ENCODE measurements around the gene ACR.

The ACR gene

DNA sequence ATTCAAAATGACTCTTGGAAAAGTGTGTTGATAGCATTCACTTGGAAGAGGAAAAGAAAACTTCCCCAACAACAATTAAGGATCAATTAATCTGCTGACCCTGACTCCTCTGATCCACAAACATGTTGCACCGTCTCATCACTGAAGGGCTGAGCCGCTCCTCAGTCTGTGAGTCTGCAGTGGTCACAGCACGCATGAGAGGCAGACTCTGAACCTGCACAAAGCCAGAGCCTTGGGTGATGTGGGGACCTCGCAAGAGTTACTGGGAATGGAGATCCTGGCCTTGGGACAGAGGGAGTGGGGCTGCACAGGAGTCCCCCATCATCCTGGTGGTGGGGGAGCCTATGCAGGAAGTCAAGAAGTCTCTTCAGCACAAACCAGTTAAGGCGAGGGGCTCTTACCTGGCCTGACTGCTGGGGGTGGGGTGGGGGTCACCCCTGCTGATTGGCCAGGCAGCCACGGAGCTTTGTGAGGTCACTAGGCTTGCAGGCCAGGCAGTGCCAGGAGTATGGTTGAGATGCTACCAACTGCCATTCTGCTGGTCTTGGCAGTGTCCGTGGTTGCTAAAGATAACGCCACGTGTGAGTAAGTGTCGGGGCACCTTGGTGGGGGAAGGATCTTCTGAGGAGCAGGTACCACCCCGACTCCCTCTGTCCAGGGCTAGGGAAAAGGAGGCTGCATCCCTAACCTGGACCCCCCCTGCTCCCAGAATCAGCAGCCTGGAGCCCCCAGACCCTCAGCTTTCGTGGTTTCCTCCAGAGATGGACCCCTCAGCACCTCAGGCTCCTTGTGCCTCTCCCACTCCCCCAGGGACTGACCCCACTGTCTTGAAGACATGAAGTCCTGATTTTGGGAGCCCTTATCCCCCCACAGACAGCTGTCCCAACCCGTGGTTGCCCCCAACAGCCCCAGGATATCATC is at the start of gene ACR:
ACR (plus strand) TSS at position 477 of the 921 bp plus-strand sequence; CDS start at position 509, 32 bp downstream.
- in situ Hi-C loops (cut with HindIII; ENCODE audit: low sequenced_read_pairs): no loop called here

DNA sequence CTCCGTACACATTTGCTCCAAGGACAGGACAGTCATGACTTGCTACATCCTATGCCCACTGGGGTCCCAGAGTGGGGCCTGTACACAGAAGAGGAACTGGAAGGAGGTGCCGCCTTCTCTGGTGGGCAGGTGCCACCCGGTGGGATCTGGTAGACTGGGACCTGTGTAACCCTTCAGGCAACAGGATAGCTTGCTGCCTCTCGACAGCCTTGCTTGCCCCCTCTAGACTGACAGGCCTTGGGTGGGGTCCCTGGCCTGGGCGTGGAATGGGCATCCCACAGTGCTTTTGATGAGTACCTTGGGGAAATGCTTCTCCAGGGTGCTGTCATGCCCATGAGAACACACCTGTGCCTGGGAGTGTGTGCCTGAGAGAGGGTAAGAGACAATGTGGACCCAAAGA is 49.6 kb upstream of the ACR start:
- in situ Hi-C loops (cut with HindIII; ENCODE audit: low sequenced_read_pairs): no loop called here

DNA sequence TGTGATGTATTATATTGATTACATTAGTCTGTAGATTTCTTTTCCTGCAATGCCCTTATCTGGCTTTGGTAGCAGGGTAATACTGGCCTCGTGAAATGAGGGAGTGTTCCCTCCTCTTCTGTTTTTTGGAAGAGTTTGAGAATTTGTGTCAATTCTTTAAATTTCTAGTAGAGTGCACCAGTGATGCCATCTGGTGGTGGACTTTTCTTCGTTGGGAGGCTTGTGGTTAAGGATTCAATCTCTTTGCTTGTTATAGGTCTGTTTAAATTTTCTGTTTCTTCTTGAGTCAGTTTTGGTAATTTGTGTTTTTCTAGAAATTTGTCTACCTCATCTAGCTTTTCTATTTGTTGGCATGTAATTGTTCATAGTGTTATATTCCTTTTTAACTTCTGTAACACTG is 46.5 kb upstream of the ACR start:
- in situ Hi-C loops (cut with HindIII; ENCODE audit: low sequenced_read_pairs): no loop called here

DNA sequence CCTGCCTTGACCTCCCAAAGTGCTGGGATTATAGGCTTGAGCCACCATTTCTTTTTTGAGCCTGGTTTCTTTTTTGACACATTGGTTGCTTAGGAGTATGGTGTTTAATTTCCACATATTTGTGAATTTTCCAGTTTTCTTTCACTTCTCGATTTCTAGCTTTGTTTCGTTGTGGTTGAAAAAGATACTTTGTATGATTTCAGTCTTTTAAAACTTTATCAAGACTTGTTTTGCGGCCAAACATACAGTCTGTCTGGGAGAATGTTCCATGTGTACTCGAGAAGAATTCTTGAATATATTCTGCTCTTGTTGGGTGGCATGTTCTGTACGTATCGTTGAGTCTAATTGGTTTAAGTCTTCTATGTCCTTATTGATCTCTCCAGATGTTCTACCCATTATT is 44.5 kb upstream of the ACR start:
- in situ Hi-C loops (cut with HindIII; ENCODE audit: low sequenced_read_pairs): no loop called here

DNA sequence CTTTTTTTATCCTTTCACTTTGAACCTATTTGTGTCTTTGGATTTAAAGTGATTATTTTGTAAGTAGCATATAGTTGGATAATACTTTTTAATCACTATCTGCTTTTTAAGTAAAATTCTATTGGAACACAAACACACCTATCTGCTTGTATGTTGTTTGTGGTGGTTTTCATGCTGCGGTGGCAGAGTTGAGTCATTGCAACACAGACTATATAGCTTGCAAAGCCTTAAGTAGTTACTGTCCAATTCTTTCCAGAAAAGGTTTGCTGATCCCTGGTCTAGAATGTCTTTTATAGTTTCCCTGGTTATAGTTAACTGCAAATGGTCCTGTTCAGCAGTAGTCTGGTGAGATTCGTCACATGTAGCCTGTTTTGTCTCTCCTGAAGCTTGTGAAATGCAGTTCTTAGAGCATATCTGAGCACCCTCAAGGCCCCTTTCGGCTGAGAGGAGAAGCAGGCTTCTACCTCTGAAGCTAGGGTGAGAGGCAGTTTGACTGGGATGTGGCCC is 43.9 kb upstream of the ACR start:
- in situ Hi-C loops (cut with HindIII; ENCODE audit: low sequenced_read_pairs): no loop called here

DNA sequence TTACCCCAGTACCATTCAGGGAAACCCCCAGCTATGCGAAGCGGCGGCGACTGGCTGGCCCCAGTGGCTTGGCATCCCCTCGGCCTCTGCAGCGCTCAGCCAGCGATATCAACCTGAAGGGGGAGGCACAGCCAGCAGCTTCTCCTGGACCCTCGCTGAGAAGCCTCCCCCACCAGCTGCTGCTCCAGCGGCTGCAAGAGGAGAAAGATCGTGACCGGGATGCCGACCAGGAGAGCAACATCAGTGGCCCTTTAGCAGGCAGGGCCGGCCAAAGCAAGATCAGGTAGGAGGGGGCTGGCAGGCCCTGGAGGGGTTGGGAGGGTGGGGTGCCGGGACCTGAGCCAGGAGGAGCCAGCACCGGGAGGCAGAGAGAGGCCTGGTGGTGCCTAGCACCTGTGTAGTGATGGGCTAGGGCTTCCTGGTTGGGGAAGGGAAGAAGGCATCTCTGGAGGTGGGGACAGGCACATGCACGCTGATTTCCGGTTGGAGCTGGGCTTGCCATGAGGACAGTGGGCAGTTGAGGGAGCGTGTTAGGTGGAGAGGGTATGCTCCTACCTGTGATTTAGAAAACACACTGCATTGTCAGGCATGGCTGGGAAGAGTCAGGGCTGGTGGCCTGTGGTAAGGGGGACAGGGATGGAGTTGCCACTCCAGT is 43.1 kb upstream of the ACR start:
- in situ Hi-C loops (cut with HindIII; ENCODE audit: low sequenced_read_pairs): no loop called here

DNA sequence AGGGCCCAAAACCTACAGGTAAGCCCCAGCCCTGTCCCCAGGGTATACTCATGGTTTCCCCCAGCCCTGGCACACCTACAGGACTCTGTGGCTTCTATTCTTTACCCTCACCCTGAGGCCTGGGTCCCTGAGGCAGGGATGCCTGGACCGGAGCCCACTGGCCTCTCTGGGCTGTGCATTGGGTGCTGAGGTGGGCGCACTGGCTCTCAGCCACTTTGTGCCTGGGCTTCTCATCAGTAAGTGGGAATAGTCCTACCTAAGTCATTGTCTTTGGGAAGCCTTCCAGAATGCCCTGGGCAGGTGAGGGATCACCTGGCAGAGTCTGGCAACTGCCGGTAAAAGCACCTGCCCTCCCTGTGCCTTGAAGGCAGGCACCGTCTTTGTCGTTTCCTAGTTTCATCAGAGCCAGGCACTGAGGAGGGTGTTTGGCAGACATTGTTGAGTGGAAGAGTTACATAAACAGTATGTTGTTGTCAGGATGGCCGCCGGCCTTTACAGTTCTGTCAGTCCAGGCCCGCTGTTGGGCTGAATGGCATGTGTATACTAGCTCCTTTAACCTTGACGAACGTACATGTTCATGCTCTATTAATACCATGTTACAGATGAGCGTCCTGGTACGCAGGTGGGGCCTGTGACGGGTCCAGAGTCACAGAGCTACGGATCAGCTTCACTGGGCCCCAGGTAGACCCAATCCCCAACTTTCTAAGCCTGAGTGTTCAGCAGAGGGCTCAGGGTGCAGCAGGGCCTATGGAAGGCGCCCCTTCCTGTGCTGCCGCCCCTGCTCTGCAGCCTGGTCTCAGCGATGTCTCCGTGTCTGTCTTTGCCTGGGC is 42.4 kb upstream of the ACR start:
- in situ Hi-C loops (cut with HindIII; ENCODE audit: low sequenced_read_pairs): no loop called here

DNA sequence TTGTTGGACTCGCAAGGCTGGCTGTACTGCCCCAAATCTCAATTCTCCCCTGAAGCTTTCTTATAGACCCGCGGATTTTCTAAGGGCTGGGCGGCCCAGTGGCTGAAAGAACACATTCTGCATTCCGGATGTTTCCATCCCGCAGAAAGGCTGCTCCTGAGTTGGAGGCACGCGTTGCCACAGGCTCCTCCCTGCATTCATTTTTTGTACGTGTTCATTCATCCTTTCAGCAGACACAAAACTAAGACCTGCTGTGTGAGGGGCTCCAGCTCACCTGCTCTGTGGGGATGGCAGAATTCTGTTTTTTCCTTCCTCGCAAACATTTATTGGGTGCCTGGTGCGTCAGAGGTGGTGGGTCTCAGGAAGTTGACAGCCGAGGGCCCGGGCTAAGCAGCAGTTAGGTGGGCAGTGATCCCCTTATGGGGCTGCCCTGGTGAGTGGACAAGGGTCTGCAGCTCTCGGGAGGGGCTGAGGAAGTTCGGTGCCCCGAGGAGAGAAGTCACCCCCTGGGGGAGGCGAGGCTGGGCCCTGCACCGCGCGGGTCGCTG is 41.7 kb upstream of the ACR start:
- in situ Hi-C loops (cut with HindIII; ENCODE audit: low sequenced_read_pairs): no loop called here

DNA sequence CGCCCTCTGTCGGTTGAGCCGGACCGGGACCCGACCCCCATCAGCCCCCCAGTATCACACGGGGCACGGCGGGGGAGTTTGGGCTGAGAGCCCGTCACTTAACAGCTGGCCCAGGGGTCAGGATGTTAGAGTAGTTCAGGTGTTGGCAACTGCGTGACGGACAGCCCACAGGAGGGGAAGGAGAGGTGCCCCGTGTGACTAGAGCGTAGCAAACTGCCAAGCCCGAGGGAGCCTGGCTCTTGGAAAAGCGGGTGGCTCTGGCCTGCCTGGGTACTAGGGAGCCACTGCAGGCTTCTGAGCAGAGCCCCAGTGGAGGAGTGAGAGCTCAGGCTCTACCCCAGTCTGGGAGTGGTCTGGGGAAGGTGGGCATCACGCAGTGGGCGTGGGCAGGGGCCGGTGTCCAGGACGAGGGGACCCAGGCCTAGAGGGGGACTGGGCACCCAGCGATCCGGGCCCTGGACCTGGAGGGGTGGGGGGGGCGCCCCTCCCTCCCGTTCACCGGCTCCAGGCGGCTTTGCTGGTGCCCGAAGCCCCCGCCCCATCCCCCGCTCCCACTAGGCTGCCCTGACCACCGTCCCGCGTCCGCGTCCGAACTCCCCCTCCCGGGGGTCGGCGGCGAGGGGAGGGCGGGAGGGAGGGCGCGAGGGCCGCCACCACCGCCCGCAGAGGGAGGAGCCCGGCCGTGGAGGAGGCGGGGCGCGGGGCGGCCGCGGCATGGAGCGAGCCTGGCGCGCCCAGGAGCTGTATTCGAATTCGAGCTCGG is 41.0 kb upstream of the ACR start:
- in situ Hi-C loops (cut with HindIII; ENCODE audit: low sequenced_read_pairs): no loop called here

DNA sequence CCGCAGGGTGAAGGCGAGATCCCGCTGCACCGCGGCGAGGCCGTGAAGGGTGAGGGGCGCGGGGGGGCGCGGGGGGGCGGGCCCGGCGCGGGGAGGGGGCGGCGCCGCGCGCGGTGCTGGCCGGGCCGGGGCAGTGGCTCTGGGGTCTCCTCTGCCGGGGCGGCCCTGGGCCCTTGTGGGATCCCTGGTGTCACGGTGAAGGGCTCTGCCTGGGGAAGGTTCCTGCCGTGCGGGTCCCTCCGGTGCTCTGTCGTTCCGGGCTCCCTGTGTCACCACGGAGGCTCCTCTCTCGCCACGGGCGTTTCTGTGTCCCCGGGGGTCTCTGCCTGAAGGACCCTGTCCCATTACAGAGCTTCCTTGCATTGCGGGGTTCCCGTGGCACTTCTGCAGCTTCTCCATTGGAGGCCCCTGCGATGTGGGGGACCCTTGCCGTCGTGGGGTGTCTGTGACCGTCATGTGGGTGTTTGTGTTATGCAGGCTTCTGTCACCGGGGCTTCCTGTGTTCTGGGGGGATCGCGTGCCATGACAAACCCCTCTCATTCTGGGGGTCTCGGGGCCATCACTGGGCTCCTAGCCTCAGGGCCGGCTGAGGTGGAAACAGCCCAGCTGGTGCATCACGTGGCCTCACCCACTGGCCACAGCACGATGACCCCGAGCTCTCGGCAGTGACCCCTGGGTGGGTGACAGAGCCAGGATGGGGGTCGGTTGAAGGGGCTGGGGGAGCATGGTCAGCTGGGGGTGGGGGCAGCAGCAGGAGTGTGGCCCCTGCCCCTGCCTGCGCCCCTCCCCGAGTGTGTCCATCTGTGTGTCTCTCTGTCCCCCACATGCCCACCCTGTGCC is 40.1 kb upstream of the ACR start:
- in situ Hi-C loops (cut with HindIII; ENCODE audit: low sequenced_read_pairs): no loop called here

DNA sequence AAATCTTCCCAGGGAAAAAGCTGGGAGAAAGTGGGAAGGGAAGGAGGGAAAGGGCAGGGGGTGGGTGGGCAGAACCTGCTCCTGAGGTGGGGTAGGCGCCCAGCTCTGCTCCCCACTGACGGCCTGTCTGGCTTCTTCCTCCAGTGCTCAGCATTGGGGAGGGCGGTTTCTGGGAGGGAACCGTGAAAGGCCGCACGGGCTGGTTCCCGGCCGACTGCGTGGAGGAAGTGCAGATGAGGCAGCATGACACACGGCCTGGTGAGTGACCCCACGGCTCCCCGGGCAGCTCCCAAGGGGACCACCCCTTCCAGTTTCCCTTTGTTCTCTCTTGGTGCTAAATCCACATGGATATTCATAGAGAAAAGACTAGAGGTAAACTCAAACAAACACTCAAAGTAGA is 39.5 kb upstream of the ACR start:
- in situ Hi-C loops (cut with HindIII; ENCODE audit: low sequenced_read_pairs): no loop called here

DNA sequence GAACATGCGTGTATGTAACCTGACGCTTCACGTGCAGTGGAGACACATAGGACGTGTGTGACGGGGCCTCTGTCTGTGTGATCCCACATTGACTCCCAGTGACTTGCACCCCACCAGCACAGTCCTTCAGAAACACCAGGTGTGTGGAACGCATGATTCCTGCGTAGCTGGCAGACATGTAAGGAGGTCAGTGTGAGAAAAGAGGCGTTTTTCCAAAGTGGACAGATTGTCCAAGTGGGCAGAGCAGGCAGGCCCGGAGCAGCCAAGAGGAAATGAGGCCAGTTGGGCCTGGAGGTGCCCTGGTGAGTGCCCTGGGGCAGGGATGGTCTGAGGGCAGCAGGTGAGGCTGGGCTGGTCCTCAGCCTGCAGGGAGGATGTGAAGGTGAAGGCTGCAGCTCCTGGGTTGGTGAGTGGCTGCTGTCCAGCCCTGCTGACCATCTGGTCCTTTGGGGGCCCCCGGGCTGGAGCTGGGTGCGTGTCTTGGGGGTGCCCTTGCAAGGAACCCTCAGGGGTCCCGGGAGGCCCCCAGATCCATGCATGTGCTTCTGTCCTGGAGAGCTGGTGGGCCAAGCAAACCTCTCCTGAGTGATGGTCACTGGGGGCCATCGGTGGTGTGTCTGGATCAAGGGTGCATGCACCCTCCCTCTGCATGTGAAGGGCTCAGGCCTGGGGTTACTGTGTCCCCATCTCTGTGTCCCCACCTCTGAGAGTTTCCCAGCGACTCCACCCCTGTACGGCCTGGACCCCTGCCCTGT is 38.8 kb upstream of the ACR start:
- in situ Hi-C loops (cut with HindIII; ENCODE audit: low sequenced_read_pairs): no loop called here

DNA sequence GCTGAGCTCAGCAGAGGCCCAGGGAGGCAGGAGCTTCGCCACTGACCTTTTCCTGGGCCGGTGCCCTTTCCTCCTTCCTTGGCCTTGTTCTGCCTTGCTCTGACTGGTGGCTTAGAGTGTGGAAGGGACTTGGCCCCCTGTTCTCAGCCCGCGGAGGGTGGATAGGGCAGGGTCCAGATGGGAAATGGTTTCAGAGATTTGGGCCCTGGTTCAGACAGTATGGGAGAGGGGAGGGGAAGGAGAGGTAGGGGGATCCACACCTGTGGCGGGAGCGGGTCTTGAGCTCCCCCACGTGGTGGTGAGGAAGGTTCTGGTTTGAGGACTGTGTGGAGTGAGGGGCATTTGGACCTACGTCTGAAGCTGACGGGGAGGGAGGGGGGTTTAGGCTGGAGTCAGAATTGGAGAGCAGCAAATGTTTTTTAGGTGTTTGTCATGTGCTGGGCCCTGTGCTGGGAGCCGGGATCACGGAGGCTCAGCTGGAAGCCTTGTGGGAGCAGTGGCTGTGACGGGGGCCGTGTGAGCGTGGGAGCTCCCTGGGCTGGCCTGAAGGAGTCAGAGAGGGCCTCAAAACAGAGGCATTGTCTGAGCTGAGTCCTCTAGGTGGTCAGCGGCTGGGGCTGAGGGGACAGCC is 38.1 kb upstream of the ACR start:
- in situ Hi-C loops (cut with HindIII; ENCODE audit: low sequenced_read_pairs): no loop called here

DNA sequence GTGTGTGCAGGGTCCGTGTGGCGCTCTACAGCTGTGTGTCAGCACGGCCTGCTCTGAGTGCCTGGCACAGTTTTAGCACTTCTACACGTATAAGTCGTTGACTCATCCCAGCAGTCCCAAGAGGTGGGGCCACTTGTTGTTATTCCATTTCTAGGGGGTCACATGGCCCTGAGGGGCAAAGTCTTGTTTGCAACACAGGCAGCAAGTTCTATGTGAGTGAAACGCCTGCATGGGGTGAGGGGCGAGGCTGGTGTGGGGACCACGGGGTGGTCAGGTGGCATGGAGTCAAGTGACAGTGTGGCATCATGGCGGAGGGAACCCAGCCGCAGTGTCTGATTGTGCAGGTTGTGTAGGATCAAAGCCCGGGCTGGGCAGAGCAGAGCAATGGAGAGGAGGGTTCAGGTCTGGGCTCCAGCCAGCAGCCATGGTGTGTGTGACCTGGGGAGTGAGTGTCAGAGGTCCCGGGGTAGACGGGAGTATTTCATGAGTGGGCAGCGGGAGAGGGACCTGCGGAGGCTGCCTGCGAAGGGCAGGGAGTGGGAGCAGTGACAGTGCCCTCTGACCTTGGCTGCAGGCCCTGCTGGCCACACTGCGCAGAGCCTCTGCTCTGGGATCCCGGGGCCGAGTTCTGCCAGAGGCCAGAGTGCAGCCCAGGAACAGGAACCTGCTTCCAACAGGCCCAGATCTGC is 37.5 kb upstream of the ACR start:
- in situ Hi-C loops (cut with HindIII; ENCODE audit: low sequenced_read_pairs): no loop called here

DNA sequence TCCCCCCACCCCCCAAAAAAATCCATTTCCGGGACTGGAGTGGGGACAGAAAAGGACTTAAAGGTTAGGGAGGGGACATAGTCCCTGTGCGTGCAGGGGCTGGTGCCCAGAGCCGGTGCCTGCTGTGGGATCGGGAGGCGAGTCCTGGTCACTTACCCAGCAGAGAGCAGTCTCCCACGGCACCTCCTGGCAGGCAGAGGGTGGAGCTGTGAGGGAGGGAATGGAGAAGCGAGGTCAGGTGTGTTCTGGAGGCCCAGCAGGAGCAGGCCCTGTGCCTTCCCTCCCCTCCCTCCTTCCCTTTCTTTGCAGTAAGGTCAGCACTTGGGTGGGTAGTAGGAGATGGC is 37.0 kb upstream of the ACR start:
- in situ Hi-C loops (cut with HindIII; ENCODE audit: low sequenced_read_pairs): no loop called here

DNA sequence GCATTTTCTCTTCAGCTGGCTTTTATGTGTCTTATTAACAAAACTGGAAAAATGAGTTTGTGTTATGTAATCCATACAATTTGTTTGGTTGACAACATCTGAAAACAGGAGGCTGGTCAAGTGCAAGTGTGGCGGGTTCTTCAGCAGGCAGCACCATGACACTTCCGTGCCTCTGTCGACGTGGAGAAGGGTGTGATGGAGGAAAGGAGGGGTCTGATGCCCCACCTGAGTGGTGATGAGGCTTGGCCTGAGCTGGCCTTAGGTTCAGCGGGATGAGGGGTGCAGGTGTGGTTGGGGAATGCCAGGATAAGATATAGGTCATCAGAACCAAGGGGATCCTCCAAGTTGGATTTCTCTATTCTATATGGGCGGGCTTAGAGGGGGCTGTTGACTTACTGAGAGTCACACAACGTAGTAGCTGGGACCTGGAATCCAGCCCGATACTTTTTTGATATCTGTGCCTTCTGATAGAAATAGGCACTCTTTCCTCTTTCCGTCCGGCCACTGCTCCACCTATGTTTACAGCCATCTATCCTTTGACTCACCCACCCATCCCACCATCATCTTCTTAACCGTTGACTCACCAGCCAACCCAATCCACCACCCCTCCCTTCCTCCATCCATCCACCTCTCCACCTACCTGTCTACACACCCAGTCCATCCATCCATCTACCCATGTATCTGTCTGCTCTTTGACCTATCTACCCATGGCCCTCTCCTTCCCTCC is 36.4 kb upstream of the ACR start:
- in situ Hi-C loops (cut with HindIII; ENCODE audit: low sequenced_read_pairs): no loop called here

DNA sequence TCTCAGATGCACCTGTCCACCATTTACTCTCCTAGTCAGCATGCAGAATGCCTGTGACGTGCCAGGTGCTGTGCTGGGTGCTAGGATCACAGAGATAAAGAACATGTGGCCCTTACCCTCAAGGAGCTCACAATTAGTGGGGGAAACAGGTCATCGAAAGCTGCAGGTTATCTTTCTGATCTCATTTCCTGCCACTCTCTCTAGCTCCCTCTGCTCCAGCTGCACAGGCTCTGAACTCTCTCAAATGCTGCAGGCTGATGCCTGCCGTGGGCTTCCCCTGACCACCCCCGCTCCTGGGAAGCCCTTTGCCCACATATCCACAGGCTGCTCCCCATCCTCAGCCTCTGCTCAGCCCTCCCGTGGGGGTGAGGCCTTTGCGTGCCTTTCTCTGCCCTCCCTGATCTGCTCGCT is 35.7 kb upstream of the ACR start:
- in situ Hi-C loops (cut with HindIII; ENCODE audit: low sequenced_read_pairs): no loop called here
